Stimulated activated CD4-positive, alpha-beta T cell treated with anti-CD3 and anti-CD28 coated beads, Interleukin-12 subunit alpha, Interleukin-12 subunit beta, amount 100 ng/mL, for 24 hours (primary cell): ENCODE data around the gene TPCN2.
"Not testable (repeated sequence)": the region's sequence is repeated elsewhere in the genome, so short reads cannot be mapped to it uniquely, and the experiment has no call there.

Experiments used
- DNase-seq, 2 experiments: peaks; one replicate each; pipeline ENCODE4 v3.0.0-alpha.2; 2020; ENCODE audit warnings: low read depth in 2 of 2

TPCN2 gene

DNA sequence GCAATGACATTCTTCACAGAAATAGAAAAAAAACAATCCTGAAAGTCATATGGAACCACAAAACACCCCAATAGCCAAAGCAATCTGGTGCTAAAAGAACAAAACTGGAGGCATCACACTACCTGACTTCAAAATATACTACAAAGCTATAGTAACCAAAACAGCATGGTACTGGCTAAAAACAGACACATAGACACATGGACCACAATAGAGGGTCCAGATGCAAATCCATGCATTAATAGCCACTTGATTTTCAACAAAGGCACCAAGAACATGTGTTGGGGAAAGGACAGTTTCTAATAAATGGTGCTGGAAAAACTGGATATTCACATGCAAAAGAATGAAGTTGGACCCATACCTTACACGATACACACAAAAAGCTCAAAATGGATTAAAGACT lies 79.2 kb downstream of the TPCN2 start:
- DNase-seq, result no peak

DNA sequence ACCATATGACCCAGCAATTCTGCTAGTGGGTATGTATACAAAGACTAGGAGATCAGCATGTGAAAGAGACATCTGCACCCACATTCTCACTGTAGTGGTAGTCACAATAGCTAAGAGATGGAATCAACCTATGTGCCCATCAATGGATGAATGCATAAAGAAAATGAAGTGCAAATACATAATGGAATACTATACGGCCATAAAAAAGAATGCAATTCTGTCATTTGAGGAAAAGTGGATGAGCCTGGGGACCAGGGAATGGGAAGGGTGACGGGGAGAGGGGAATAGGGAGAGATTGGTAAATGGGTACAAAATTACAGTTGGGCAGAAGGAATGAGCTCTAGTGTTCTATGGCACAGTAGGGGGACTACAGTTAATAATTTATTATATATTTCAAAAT lies 80.3 kb downstream of the TPCN2 start:
- no peak for DNase-seq

DNA sequence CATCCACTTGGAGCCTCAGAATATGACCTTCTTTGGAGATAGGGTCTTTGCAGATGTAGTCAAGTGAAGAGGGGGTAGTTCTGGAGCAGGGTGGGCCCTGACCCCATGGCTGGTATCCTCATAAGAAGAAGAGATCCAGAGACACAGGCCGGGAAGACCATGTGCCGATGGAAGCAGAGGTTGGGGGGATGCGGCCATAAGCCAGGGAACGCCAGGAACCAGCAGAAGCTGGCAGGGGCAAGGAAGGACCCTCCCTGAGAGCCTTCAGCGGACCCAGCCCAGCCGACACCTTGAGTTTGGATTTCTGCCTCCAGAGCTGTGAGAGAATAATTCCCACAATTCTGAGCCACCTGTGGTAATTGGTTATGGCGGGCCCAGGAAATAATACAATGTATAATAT lies 80.9 kb downstream of the TPCN2 start:
- DNase-seq, result no peak

DNA sequence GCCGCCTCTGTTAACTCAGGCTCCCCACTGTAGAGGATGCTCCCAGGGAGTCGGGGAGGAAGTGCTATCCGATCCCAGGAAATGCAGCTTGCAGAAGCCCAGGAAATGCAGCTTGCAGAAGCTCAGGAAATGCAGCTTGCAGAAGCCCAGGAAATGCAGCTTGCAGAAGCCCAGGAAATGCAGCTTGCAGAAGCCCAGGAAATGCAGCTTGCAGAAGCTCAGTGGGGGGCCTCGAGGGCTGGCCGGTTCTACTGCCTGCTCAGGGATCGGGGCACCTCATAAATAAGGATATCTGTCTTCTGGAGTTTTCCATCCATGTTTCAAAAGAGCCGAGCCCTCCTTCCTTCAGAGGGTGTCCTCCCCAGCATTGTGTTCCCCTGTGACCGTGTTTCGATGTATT lies 81.9 kb downstream of the TPCN2 start:
- DNase-seq, result no peak

DNA sequence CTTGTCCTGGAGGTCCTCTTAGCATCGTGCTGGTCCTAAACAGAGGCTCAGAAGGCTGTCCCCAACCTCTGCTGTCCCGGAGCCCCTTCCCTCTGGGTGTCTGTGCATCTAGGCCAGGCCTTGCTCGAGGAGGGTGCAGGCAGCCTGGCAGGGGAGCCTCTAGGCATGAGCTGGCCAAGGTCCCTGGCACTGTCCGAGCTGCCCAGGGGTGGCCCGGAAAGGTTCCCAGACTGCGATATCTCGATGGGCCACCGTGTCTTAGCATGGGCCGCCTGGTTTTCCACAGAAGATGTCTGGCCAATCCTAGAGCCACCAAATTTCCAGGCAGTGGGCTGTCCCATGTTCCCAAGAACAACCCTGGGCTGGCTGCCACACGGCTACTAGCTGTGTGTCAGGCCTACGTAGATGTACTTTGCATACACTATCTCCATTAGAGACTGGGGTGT lies 82.4 kb downstream of the TPCN2 start:
- DNase-seq, result no peak

DNA sequence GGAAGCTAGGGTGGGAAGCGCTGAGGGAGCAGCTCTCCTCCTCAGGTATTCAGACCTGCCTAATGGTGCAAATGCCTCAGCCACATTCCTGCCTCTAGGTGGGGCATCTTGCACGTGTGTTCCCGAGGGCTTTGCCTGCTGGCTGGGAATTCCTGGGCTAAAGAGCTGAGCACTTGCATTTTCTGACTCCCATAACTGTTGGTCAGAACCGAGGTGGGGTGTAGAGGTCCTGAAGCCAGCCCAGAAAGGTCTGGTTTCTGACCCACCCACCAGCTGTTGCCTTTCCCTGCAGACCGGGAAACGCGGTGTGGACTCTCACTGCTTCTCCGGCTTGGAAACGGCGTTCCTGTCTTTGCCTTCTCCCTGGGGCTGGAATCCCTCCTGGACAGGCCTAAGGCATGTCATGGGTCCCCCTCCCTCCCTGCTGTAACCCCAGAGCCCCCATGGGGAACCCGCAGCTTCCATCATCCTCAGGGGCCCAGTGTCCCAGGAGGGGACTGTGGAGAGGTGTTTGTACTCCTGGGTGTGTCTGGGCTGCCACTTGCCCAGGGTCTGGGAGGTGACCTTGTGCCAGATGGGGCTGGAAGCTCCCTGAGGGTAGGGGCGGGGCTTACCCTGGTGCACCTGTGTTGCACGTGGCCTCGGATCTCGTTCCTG lies 83.0 kb downstream of the TPCN2 start:
- no peak for DNase-seq

DNA sequence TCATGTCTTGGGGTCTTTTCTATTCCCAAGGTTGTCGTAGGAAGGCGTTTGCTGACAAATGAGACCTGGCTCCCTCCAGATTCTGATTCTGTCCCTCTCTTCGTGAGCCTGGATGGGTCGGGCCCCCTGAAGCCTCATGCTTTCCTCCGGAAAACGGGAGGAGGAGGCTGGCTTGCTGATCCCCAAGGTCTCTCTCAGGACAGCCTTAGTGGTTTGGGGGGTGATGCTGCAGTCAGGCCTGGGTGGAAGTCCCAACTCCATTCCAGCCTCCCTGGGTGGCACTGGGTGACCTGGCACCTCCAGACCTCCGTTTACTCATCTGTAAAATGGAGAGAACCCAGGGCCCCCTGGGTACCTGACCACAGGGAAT lies 83.6 kb downstream of the TPCN2 start:
- DNase-seq, result no peak

DNA sequence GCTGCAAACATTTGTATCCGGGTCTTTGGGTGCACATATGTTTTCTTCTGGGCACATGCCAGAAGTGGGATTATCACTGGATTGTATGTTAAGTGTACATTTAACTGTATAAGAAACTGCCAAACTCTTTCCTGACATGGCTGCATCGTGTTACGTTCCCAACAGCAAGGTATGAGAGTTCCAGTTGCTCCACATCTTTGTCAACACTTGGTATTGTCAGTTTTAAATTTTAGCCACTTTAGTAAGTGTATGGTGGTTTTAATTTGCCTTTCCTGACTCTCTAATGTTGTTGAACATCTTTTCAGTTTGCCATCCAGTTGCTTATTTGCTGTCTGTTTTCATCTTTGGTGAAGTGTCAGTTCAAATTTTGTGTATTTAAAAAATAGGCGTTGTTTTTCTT lies 84.5 kb downstream of the TPCN2 start:
- no peak for DNase-seq

DNA sequence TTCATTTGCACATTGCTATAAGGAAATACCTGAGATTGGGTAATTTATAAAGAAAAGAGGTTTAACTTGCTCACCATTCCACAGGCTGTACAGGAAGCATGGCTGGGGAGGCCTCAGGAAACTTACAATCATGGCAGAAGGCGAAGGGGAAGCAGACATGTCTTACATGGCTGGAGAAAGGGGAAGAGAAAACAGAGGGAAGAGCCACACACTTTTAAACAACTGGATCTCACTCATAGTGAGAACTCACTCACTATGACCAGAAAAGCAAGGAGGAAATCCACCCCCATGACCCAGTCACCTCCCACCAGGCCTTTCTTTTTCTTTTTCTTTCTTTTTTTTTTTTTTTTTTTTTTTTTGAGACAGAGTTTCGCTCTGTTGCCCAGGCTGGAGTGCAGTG lies 85.5 kb downstream of the TPCN2 start:
- not testable (repeated sequence) for DNase-seq

DNA sequence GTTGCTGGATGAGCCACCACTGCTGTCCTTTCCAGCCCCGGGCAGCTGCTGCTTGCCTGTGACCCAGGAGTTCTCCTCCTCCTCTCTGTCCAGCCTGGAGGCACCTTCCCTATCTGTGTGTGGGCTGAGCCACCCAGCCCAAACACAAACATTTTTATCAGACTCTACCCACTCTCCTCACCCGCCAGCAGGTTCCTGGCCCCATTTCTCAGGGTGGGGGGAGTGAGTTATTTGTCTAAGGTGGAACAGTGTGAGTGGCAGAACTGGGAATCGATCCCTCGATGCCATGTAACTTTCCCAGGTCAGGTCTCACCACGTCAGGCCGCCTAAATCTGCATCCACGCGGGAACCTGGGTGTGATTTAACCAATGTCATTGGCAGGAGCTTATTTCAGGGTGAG lies 86.2 kb downstream of the TPCN2 start:
- no peak for DNase-seq

DNA sequence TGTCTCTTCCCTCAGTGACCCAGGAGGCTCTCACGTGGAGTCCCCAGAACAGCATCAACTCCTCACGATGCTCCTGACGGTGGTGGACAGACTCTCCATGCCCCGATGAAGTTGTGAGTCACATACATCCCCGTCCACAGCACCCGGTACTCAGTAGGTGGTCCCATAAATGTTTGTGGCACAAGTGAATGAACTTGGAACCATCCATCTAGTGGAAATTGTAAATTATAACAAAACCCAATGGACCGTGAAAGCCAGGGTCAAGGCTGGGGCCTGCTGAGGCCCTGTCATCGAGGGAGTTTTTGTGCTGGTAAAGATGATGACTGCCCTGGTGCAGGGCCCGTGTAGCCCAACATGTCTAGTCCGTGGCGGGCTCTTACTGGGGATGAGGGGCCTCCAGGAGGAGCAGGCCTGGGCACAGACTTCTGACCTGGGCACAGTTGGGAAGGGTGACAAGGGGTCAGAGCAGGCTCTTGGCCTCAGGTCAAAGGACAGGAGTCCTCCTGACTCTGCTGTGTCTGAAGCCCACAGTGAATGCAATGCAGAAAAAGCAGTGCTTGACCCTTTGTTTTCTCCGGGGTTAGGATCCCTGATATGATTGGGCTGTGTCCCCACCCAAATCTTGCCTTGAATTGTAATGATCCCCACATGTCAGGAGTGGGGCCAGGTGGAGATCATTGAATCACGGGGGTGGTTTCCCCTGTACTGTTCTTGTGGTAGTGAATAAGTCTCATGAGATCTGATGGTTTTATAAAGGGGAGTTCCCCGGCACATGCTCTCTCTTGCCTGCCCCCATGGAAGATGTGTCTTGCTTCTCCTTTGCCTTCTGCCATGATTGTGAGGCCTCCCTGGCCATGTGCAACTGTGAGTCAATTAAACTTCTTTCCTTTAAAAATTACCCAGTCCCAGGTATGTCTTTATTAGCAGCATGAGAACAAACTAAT lies 87.0 kb downstream of the TPCN2 start:
- no peak for DNase-seq

DNA sequence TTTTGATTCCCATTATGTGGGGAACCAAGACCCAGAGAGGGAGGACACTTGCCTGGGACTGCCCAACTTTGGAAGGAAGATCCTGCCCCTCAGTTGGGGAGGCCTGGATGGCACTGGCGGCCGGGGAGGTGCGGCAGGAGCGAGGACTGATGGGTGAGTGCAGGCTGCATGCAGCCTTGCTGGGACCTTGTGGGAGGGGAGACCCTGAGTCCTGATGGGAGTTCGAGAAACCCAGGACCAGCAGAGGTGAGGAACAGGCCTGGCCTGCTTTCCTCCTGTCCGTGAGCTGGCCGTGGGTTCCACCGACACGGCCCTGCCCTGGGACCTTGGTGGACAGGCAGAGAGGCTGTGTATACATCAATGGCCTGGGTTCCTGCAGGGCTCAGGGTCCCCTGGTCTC lies 87.7 kb downstream of the TPCN2 start:
- no peak for DNase-seq

DNA sequence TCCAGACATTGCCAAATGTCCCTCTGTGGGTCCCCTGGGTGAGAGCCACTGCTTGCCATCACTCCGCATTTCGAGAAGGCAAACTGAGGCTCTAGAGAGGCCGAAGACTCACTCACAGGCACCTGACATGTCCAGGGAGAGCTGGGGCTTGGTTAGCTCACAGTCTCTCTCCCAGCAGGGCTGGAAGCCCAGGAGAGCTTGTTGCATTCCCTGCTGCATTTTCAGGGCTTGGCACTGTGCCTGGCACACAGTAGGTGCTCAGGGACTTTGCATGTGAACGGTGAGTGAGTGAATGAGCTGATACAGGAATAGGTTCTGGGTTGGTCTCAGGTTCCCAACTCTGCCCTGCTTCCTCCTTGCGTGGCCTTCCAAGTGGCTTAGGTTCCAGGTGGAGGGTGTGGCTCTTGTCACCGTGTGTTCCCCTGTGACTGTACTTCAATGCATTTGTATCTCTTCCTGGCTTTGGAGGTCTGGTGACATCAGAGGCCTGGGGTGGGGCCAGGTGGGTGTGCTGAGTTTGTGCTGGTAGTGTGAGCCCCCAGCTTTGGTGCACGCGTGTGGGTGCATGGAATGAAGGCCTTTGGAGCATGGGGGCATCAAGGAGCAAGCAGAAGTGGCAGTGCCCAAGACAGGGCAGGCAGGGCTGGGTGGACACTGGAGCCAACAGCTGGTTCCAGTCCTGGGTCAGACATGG lies 88.6 kb downstream of the TPCN2 start:
- DNase-seq, result no peak

DNA sequence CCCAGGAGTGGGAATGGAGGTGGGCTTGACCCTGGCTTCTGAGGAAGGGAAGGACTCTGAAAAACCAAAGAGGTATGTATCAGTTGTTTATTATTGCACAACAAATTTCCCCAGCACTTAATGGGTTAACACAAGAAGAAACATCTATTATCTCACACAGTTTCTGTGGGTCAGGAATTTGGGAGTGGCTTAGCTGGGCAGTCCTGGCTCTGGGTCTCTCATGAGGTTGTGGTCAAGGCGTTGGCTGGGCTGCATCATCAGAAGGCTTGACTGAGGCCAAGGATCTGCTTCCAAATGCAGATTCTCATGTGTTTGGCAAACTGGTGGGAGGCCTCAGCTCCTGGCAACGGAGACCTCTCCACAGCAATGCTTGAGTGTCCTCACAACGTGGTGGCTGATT lies 89.5 kb downstream of the TPCN2 start:
- DNase-seq, result no peak

DNA sequence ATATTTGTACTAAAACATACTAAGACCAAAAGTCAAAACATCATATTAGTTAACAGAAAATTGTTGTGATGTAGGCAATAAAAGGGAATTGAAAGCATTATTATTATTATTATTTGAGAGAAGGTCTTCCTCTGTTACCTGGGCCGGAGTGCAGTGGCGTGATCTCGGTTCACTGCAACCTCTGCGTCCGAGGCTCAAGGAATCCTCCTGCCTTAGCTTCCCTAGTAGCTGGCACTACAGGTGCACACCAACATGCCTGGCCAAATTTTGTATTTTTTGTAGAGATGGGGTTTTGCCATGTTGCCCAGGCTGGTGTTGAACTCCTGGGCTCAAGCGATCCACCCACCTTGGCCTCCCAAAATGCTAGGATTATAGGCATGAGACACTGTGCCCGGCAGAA lies 91.4 kb downstream of the TPCN2 start:
- not testable (repeated sequence) for DNase-seq

DNA sequence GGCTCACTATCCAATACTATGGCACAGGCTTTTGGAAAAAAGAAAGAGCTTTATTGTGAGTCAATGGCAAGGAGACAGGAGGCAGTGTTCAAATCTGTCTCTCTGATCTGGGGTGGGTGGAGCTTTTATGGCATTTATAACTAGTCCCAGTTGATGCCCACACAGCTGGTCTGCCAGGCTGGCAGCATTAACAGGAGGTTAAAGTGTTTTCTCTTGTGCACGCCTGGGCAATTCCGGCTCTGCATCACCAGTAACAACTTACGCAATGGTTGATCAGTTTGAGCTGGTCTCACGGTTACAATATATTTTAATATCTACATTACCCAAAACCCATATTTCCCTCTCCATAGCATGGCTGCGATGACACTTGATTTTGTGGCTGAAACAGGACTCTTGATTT lies 91.9 kb downstream of the TPCN2 start:
- no peak for DNase-seq

DNA sequence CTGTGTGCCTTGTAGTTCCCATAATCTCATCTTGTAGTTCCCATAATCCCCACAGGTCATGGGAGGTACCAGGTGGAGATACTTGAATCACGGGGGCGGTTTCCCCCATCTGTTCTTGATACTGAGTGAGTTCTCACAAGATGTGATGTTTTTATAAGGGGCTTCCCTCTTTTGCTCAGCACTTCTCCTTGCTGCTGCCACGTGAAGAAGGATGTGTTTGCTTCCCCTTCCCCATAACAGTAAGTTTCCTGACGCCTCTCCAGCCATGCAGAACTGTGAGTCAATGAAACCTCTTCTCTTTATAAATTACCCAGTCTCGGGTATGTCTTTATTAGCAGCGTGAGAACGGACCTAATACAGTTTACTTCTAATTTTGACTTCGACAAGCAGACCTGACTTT lies 93.0 kb downstream of the TPCN2 start:
- DNase-seq, result no peak

DNA sequence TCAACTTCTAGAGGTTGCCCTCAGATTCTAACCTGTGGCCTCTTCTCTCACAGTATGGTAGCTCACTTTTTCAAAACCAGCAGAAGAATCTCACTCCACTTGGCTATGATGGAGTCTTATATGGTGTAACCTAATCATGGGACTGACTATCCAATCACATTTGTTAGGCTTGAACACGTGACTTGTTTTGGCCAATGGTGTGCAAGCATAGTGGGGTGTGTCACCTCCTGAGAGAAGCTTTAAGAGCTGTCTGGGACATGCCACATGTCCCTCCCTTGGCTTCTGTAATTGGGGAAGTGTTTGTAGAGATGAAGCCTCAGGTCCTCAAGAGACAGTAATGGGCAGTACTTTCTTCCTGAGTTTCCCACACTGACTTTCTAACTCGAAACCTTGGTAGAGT lies 94.2 kb downstream of the TPCN2 start:
- DNase-seq, result no peak

DNA sequence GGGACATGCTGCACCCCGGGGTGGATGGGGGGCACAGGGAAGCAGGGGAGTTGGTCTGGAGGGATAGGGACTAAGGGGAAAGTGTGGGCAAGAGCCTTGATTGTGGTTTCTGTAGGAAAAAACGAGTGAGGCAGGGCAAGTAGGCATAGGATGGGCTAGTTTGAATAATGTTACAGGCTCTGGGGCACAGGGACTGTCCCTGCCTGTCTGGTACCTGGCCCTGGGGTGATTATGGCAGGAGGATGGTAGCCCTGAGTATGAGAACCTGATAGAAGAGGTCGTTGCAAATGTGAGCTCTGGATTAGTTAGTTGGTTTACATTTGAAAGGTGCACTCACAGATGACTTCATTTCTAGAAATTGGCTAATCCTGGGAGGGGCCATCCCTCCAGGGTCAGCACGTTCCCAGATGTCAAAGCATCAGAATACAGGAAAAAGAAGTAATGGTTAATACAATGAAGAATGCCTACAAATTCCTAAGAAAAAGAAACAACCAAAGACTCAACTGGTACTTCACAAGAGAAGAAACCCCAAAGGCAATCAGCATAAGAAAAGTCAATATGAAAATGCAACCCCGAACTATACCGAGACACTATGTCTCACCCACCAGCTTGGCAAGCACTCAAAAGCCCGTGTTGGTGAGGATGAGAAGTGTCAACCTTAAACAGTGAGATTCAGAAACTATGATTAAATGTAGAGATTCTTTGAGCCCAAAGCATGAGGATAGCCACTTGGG lies 95.8 kb downstream of the TPCN2 start:
- no peak for DNase-seq

DNA sequence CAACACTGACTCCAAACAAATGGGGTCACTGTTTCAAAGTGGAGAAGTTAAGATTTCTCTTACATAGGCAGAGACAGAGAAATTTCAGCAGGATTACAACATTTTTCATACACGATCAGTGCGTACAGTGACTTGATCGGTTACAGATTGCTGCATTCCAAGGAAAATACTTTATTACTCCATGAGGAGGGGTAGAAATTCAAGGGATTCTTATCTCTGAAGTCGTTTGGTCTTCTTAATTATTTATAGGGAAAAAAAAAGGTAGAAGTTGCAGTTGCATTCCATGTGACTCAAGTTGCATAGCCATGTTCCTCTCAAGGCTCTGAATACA lies 96.3 kb downstream of the TPCN2 start:
- no peak for DNase-seq

DNA sequence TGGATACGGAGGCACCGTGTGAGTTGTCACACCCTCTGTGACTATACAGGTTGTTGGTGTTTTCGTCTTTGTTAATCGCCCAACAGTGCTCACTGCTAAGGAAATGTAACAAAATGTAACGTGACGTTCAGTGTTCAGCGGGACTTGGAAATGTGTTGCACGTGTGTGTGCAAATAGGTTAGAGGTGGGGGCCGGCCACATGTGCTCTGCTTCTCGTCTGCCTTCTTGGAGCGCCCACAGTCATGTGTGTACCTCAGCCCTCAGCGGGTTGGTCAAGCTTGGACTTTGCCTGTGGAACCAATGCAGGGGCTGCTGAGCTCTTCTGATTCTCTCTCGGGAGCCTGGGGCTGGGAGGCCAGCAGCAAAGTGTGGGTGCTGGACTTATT lies 99.6 kb downstream of the TPCN2 start:
- no peak for DNase-seq

DNA sequence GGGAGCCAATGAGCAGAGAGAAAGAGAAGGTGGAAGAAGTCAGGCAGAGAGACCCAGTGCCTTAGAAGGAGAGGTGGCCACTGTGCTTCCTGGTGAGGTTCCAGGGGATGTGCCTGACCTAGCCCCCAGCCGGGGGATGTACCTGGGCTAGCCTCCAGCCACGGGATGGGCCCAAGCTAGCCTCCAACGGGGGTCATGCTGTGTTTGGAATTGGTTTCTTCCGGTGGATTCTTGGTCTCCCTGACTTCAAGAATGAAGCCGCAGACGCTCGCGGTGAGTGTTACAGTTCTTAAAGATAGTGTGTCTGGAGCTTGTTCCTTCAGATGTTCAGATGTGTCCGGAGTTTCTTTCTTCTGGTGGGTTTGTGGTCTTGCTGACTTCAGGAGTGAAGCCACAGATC lies 100.1 kb downstream of the TPCN2 start:
- no peak for DNase-seq
